Ascending aorta (tissue), 2 donors: ENCODE data around the gene PLSCR4. TPM values are rescaled to one million over a fixed set of nuclear protein-coding genes. Genes with fewer than 3 reads are reported as not detected.

ENCODE experiments used
- DNase-seq, 2 donors: peaks; one replicate each; pipeline ENCODE4 v3.0.0-alpha.2; 2019; ENCODE audit warnings: low spot score in 2 of 2
- H3K27ac ChIP-seq, 2 donors: fragments of 200-600 bp; sonication (generic); one replicate each; pipeline ENCODE4 v1.5.1; 2016 to 2017; ENCODE audit warnings: mild to moderate bottlenecking in 1 of 2
- H3K27me3 ChIP-seq: fragments of 200-600 bp; sonication (generic); one replicate; pipeline ENCODE4 v1.5.1; 2017
- H3K36me3 ChIP-seq, 2 donors: fragments of 200-600 bp; sonication (generic); one replicate each; pipeline ENCODE4 v1.5.1; 2016
- H3K4me1 ChIP-seq, 2 donors: fragments of 200-600 bp; sonication (generic); one replicate each; pipeline ENCODE4 v1.5.1; 2016 to 2017; ENCODE audit warnings: mild to moderate bottlenecking in 1 of 2
- H3K4me3 ChIP-seq, 2 donors: fragments of 200-600 bp; sonication (generic); one replicate each; pipeline ENCODE4 v1.5.1; 2016 to 2017; ENCODE audit warnings: mild to moderate bottlenecking in 1 of 2
- H3K9me3 ChIP-seq, 2 donors: fragments of 200-600 bp; sonication (generic); one replicate each; pipeline ENCODE4 v1.5.1; 2016
- CTCF ChIP-seq, 3 experiments: fragments of 200-600 bp in 2 of 3; fragments of 450-650 bp in 1 of 3; sonication (generic) in 2 of 3; IDR thresholded peaks; one replicate each; pipeline ENCODE4 v1.5.1; 2016 to 2019; ENCODE audit warnings: antibody characterized with exemption in 3 of 3, mild to moderate bottlenecking in 1 of 3, moderate library complexity in 1 of 3
- intact Hi-C: fragments of 100-400 bp; cut with DNase I; formaldehyde crosslinking; loops from one replicate; pipeline ENCODE4 v1.15.1; 2023
- total RNA-seq: library from RNA; depleted of rRNA; stranded (reverse); fragments of >200 nt; gene quantifications from one replicate; pipeline ENCODE4 v1.1.0, GENCODE V29; 2016

PLSCR4 gene
- total RNA-seq, 1 donor from 2014 or later = 87.2 TPM

- no peaks in the 10 kb centered on the region for H3K4me1 ChIP-seq
- H3K27ac ChIP-seq = no peak overlapping the region
- no peak for DNase-seq
- H3K36me3 ChIP-seq = peaks cover 13 to 19% of the 10 kb centered on the region in 2 donors
- H3K27me3 ChIP-seq = no peaks in the 10 kb centered on the region
- TF ChIP-seq CTCF (IDR thresholded peaks at IDR 0.05) = peak; percentile 54 to 77 (median 76)
- intact Hi-C loops = loop anchor here (1.0 to 5.0 kb wide), 3 partner anchors 37 to 138 kb away; no protein-coding TSS in a partner anchor
- H3K4me3 ChIP-seq = no peak overlapping the region
- H3K9me3 ChIP-seq = no peaks in the 10 kb centered on the region
Observed at GRCh38 chr3:146189519-146190173, 61.3 kb downstream of the PLSCR4 start.

GRCh38 chr3:146187334-146187950 is 63.5 kb downstream of the PLSCR4 start:
- Histone ChIP-seq H3K4me1 (no peaks in the 10 kb centered on the region), H3K36me3 (peaks cover 7 to 12% of the 10 kb centered on the region in 2 donors), H3K4me3 (no peak overlapping the region), H3K27ac (no peak overlapping the region), H3K27me3 (no peaks in the 10 kb centered on the region), H3K9me3 (no peaks in the 10 kb centered on the region)
- DNase-seq = no peak
- intact Hi-C loops = loop anchor here (5.0 kb wide), 1 partner anchor 35 kb away; no protein-coding TSS in a partner anchor
- peak; percentile 22 to 63 (median 43) for TF ChIP-seq CTCF (IDR thresholded peaks at IDR 0.05)

GRCh38 chr3:146184241-146185015 is 66.5 kb downstream of the PLSCR4 start:
- intact Hi-C loops = loop anchor here (5.0 kb wide), 1 partner anchor 32 kb away; no protein-coding TSS in a partner anchor
- Histone ChIP-seq H3K4me3 (no peak overlapping the region), H3K4me1 (no peaks in the 10 kb centered on the region), H3K36me3 (peaks cover 6 to 7% of the 10 kb centered on the region in 2 donors), H3K9me3 (no peaks in the 10 kb centered on the region), H3K27ac (no peak overlapping the region), H3K27me3 (no peaks in the 10 kb centered on the region)
- no peak for TF ChIP-seq CTCF (IDR thresholded peaks at IDR 0.05)
- no peak for DNase-seq

- Histone ChIP-seq H3K9me3 (no peaks in the 10 kb centered on the region), H3K27me3 (no peaks in the 10 kb centered on the region), H3K27ac (peak overlapping the region in 1 of 2 donors; percentile 22), H3K36me3 (peaks cover 0 to 6% of the 10 kb centered on the region in 2 donors), H3K4me1 (peaks cover 0 to 3% of the 10 kb centered on the region in 2 donors), H3K4me3 (no peak overlapping the region)
- TF ChIP-seq CTCF (IDR thresholded peaks at IDR 0.05) = no peak
- intact Hi-C loops = no loop called here
- no peak for DNase-seq
Observed at GRCh38 chr3:146181216-146181615, 69.7 kb downstream of the PLSCR4 start.

GRCh38 chr3:146180376-146180775 is 70.5 kb downstream of the PLSCR4 start:
- no peaks in the 10 kb centered on the region for H3K9me3 ChIP-seq
- intact Hi-C loops = no loop called here
- no peak for TF ChIP-seq CTCF (IDR thresholded peaks at IDR 0.05)
- H3K27me3 ChIP-seq = no peaks in the 10 kb centered on the region
- H3K27ac ChIP-seq = no peak overlapping the region
- H3K4me3 ChIP-seq = no peak overlapping the region
- DNase-seq = no peak
- H3K4me1 ChIP-seq = peaks cover 0 to 3% of the 10 kb centered on the region in 2 donors
- H3K36me3 ChIP-seq = peaks cover 0 to 6% of the 10 kb centered on the region in 2 donors
